ENCODE measurements around the gene CKB.

- TF ChIP-seq CTCF (IDR thresholded peaks at IDR 0.05), result no peak
- TF ChIP-seq EP300 (IDR thresholded peaks at IDR 0.05), result no peak
- TF ChIP-seq POLR2A (IDR thresholded peaks at IDR 0.05), result no peak
Observed at GRCh38 chr14:103523575-103523954, 935 bp upstream of the CKB start.
